Neuron (in vitro differentiated cells): ENCODE data around the gene THADA.

Source experiments
- H2AFZ ChIP-seq: one replicate; pipeline ENCODE4 v1.6.1; 2013; ENCODE audit warnings: low read depth, mild to moderate bottlenecking, inconsistent platforms, low read length, moderate library complexity
- H3K27me3 ChIP-seq: one replicate; pipeline ENCODE4 v1.6.1; 2013; ENCODE audit warnings: low read length; ENCODE audit not compliant: insufficient read depth
- H3K36me3 ChIP-seq: one replicate; pipeline ENCODE4 v1.6.1; 2013; ENCODE audit warnings: low read length; ENCODE audit not compliant: insufficient read depth
- H3K4me1 ChIP-seq: one replicate; pipeline ENCODE4 v1.6.1; 2013; ENCODE audit warnings: low read length; ENCODE audit not compliant: insufficient read depth
- H3K4me3 ChIP-seq: 2 replicates; pipeline ENCODE4 v1.5.1; 2013; ENCODE audit warnings: mild to moderate bottlenecking, low read length, moderate library complexity
- H3K9me3 ChIP-seq: one replicate; pipeline ENCODE4 v1.6.1; 2013; ENCODE audit warnings: low read length

Gene THADA

DNA sequence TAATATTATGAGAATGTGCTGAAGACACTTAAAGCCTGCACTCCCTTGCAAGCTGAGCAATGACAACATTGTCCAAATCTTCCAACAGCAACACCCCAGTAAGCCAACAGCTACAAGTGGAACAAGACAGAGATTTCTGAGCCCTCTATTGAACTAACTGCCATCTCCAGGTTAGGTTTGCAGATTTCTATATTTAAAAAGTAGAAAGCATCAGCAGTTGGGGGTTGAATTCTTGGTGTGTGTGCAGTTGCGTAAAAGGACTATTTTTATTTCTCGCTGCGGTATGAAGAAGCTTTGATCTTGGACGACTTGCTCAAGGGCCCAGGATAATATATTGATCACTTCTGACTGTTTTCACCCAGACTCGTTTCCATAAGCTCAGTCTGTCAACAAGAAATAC lies 263.2 kb downstream of the THADA start:
- no peak overlapping the region for H3K4me3 ChIP-seq

DNA sequence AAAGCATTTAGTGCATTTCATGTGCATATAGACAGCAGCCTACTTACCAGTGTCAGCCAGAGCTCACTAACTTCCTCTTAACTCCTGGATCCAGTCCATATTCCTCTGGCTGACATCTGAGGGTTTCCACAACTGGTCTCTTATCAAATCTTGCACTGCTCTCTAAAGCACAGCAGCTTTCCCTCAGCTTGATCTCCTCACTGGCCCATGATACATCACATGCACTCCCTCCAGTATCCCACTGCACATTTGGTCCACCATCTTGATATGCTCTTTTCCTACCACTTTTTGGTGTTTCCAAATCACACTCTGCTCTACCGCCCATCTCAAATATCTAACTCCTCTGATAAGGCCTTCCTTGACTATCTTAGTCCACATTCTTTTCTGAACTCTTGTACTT lies 264.4 kb downstream of the THADA start:
- no peak overlapping the region for H2AFZ ChIP-seq
- H3K4me1 ChIP-seq = peaks cover 15% of the 10 kb centered on the region
- no peaks in the 10 kb centered on the region for H3K9me3 ChIP-seq

More for the DNA sequence above, 263.2 kb downstream of the THADA start:
- Histone ChIP-seq H2AFZ (no peak overlapping the region), H3K27me3 (no peaks in the 10 kb centered on the region), H3K36me3 (no peaks in the 10 kb centered on the region), H3K9me3 (no peaks in the 10 kb centered on the region), H3K4me1 (peaks cover 24% of the 10 kb centered on the region)

DNA sequence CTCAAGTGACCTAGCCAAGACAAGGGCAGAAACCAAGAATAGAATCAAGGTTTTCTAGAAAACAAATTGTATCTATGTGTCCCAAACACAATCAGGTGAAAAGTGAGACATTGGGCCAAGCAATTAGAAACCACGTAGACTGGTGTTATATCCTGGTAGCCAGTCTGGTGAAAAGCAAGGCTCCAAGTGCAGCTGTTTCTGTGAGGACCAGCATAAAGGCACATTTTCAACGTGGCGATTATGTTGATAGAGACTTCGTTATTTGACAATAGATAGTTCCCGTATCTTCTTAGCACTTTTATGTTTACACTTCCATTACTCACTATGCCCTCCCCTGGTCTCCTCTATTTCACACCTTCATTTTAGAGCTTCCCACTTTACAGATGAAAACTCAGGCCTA lies 266.2 kb downstream of the THADA start:
- peaks cover 15% of the 10 kb centered on the region for H3K4me1 ChIP-seq
- H3K9me3 ChIP-seq = no peaks in the 10 kb centered on the region
- no peak overlapping the region for H2AFZ ChIP-seq
- H3K4me3 ChIP-seq = no peak overlapping the region
- no peaks in the 10 kb centered on the region for H3K36me3 ChIP-seq
- no peaks in the 10 kb centered on the region for H3K27me3 ChIP-seq

More for the DNA sequence above, 264.4 kb downstream of the THADA start:
- Histone ChIP-seq H3K27me3 (no peaks in the 10 kb centered on the region), H3K4me3 (no peak overlapping the region), H3K36me3 (no peaks in the 10 kb centered on the region)

DNA sequence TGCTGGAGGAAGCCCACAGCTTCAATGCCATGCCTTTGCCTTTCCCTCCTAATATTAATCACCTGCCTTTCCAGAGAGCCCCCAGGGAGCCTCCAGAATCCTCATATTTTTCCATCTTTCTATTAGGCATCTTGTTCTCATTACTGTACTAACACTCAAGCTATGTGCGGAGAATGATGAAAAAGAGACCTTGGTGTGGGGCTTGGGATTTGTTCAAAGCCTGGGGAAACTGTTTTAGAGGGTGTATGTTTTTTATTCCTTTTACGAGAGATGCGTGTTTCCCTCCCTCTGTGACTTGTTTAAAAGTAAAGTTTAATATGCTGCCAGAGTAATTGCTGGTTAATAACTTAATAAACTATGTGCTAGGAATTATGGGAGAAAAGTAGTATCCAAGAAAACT lies 267.0 kb downstream of the THADA start:
- H3K4me3 ChIP-seq = no peak overlapping the region

DNA sequence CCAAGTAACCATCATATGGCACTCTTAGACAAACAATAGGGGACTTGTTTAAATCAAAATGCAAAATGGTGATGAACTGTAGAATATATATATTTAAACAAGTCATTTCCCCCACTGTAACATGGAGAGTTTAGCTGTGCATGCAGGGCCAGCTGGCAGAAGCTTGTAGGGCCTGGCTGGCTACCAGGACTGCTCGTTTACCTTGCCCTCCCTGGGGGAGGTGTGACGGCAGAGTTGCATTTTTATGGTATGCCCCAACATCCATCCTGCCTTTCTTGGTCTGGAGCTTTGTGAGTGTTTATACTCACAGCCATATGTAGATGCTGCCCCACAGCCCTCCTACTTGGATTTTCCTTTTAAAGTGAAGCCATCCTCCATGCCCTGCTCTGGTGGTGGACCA lies 267.7 kb downstream of the THADA start:
- no peak overlapping the region for H2AFZ ChIP-seq
- H3K27me3 ChIP-seq = no peaks in the 10 kb centered on the region
- H3K9me3 ChIP-seq = no peaks in the 10 kb centered on the region
- H3K4me1 ChIP-seq = peaks cover 5% of the 10 kb centered on the region
- no peak overlapping the region for H3K4me3 ChIP-seq
- H3K36me3 ChIP-seq = no peaks in the 10 kb centered on the region

More for the DNA sequence above, 267.0 kb downstream of the THADA start:
- H3K9me3 ChIP-seq = no peaks in the 10 kb centered on the region
- no peaks in the 10 kb centered on the region for H3K36me3 ChIP-seq
- no peak overlapping the region for H2AFZ ChIP-seq
- H3K27me3 ChIP-seq = no peaks in the 10 kb centered on the region
- peaks cover 12% of the 10 kb centered on the region for H3K4me1 ChIP-seq

DNA sequence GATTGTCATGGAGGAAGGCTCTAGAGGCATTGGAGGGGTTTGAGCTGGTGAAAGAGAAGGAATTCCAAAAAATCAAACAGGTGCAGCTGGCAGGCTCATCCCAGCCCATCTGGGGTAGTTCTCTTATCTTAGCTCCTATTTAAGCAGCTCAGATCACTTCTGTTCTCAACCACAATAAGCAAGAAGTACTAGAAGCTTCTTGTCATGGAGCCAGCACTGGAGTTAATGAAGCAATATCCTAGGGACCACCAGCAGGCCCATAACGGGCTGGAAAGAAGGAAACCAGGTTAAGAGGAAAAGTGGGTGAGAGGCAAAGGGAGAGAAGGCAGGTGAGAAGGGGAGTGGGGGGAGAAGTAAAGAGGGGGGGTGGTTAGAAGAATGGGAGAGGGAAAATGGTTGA lies 268.7 kb downstream of the THADA start:
- H3K4me3 ChIP-seq = no peak overlapping the region
- H2AFZ ChIP-seq = no peak overlapping the region
- no peaks in the 10 kb centered on the region for H3K4me1 ChIP-seq
- H3K9me3 ChIP-seq = no peaks in the 10 kb centered on the region
- no peaks in the 10 kb centered on the region for H3K36me3 ChIP-seq
- H3K27me3 ChIP-seq = no peaks in the 10 kb centered on the region

DNA sequence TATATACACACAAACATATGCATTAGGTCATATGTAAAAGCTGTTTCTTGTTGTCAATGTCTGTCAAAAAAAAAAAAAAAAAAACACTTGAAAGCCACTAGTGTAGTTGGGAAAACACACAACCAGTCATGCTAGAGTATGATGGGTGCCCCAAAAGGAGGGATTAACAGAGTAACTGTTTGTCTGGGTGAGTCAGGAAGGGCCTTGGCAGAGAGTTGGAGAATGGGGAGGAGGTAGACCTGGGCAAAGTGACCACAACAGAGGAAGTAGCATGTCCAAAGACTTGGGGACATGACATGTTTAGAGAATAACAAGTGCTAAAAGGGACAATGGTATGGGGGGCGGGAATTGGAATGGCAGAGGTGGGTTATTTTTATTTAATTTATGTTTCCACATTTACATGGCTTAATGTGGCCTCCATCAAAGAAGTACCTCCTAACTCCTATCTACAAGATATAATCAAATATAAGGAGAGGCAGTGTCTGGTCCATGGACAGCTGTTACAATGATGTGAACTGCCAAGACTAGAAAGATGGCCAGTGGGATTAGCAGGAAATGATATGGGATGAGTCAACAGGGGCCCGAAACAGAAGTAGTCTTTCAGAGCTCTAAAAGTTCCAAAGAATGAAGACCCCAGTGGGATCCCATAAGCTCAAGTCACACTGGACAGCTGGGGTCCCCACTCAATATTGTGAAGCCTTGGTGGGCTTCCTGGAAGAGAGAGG lies 269.6 kb downstream of the THADA start:
- H2AFZ ChIP-seq = no peak overlapping the region
- H3K9me3 ChIP-seq = no peaks in the 10 kb centered on the region
- H3K36me3 ChIP-seq = no peaks in the 10 kb centered on the region
- no peak overlapping the region for H3K4me3 ChIP-seq
- H3K27me3 ChIP-seq = no peaks in the 10 kb centered on the region
- no peaks in the 10 kb centered on the region for H3K4me1 ChIP-seq

DNA sequence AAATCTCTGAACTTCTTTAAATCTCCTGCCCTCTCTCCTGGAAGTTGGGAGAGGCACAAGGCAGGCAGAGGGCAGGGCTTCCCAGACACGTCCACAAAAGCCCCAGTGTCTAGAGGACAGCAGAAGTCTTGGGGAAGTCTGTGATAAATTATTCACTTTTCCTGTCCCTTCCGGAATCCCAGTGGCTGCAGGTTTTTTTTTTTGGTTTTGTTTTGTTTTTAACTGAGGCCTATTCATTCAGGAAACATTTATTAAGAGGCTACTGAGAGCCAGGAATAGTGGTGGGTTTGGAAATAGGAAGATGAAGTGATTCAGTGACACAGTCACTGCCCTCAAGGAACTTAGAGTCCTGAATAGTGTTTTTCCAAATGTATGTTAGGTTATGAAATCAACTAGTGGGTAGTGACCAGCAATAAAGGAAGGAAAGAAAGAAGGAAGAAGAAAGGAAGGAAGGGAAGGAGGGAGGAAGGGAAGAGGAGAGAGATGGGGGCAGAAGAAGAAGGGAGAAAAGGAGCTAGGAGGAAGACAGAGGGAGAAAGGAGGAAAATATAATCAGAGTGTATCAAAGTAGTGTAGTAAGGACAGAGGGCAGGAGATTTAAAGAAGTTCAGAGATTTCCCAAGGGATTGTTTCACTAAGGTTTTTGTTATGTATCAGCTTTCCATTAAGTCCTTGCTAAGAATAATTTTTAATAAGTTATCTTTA lies 270.6 kb downstream of the THADA start:
- Histone ChIP-seq H3K4me3 (no peak overlapping the region), H3K9me3 (no peaks in the 10 kb centered on the region), H3K36me3 (no peaks in the 10 kb centered on the region), H3K27me3 (no peaks in the 10 kb centered on the region), H3K4me1 (no peaks in the 10 kb centered on the region), H2AFZ (no peak overlapping the region)

DNA sequence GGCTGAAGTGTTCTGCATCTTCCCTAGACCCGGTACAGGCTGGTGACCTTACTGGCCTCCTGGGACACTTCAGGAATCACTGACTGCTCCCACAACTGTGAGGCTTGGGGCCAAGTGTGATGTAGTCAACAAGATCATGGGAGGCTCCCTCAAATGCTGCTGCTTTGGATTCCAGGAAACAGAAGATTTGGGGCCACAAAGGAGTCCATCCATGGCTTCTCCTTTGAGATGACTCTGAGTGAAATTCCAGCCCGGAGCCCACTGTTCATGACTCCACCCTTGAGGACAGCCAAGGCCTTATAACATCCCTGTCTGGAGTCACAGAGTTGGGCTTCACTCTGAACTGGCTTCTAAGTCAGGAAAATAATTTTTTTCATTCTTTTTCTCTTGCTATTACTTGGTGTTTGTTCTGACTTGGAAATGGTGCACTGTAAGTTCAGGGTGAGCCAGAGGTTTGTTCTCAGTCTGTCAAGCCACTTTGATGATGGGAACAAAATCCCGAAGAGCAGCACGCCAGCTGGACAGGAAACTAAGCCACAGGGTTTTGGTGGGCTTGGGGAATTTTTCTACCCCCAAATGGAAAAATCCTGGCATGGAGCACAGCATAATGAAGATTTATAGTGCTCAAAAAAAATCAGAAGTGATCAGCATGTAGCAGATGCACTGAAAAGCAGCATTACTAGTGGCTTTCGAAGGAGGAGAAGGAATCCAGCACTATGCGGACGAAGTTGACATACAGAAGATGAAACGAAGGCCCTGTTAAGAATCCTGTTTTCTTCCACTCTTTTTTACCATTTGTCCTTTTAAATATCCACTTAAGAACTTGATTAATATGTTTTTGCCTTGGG lies 271.4 kb downstream of the THADA start:
- no peaks in the 10 kb centered on the region for H3K4me1 ChIP-seq
- H3K36me3 ChIP-seq = no peaks in the 10 kb centered on the region
- H3K9me3 ChIP-seq = no peaks in the 10 kb centered on the region
- no peaks in the 10 kb centered on the region for H3K27me3 ChIP-seq
- no peak overlapping the region for H2AFZ ChIP-seq
- H3K4me3 ChIP-seq = no peak overlapping the region

DNA sequence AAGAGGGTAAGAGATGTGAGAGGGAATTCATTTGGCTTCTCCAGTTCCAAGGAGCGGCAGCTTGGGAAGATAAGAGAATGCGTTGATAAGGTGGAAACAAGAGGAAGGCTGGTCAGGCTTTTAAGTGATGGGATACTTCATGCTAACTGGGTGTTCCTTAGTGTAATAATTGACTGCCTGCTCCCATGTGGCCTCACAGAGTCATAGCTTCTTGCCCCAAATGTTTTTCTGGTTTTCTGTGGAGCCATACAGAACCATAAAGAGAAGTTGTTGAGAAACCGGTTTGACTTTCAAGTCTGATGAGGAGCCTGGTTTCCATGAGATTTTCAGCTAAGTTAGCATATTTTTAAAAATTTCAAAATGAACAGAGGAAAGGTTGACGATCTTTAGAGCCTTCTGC lies 272.0 kb downstream of the THADA start:
- Histone ChIP-seq H2AFZ (no peak overlapping the region), H3K4me3 (no peak overlapping the region), H3K4me1 (no peaks in the 10 kb centered on the region), H3K36me3 (no peaks in the 10 kb centered on the region), H3K27me3 (no peaks in the 10 kb centered on the region), H3K9me3 (no peaks in the 10 kb centered on the region)

DNA sequence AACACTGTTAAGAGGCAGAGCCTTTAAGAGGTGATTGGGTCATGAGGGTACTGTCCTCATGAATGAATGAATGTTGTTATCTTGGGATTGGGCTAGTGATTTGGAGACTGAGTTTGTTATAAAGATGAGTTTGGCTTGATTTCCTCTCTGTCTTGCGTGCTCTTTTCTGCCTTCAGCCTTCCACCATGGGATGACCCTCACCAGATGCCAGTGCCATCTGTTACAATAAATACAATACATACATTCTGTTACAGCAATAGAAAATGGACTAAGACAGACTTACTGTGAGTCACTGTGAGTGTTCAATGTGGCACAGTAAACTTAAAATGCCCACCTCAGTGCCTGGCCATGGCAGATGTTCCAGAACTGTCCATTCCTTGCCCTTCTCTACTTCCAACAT lies 274.4 kb downstream of the THADA start:
- no peaks in the 10 kb centered on the region for H3K36me3 ChIP-seq
- H3K27me3 ChIP-seq = no peaks in the 10 kb centered on the region
- H2AFZ ChIP-seq = no peak overlapping the region
- no peaks in the 10 kb centered on the region for H3K4me1 ChIP-seq
- no peak overlapping the region for H3K4me3 ChIP-seq
- no peaks in the 10 kb centered on the region for H3K9me3 ChIP-seq

DNA sequence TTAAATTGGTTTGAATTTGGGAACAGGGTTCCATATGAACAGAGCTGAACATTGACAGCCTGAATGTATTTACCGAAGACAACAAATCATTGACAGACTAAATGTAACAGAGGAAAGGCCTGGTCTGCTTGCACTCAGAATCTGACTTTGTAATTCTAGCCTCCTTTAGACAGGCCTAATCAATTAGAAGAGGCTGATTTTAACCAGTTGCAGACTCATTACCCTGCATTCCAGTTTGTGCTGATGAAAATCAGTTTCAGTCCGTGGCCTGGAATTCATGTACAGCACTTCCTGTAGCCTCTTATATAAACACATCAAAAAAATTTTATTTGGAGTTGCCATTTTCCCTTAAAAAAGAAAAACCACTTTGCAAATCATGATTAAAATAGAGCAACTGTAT lies 276.3 kb downstream of the THADA start:
- no peaks in the 10 kb centered on the region for H3K9me3 ChIP-seq

DNA sequence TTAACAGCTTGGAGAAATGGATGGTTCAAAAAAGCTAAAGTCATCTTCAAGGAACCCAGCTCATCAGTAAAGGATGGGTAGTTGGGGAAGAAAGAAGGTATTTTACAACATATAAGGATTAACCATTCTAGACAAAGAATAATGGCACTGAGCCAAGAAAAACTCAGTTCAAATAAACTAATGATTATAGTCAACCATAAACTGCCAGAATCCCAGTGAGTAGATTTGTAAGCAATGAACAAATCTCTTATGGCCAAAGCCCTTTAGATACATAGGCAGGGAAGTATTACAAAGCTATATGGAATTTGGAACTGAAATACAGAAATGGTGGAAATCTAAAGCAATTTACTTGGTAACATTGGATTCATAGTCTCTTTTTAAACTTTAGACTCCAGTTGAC lies 277.0 kb downstream of the THADA start:
- Histone ChIP-seq H3K36me3 (no peaks in the 10 kb centered on the region), H3K4me3 (no peak overlapping the region), H3K9me3 (no peaks in the 10 kb centered on the region), H2AFZ (no peak overlapping the region), H3K4me1 (no peaks in the 10 kb centered on the region), H3K27me3 (no peaks in the 10 kb centered on the region)

More for the DNA sequence above, 276.3 kb downstream of the THADA start:
- Histone ChIP-seq H2AFZ (no peak overlapping the region), H3K4me1 (no peaks in the 10 kb centered on the region), H3K27me3 (no peaks in the 10 kb centered on the region), H3K36me3 (no peaks in the 10 kb centered on the region), H3K4me3 (no peak overlapping the region)
